Sigmoid colon (tissue), 7 donors: Measurements from ENCODE around the gene NPBWR2. TPM values are rescaled to one million over a fixed set of nuclear protein-coding genes. Genes with fewer than 3 reads are reported as not detected.

ENCODE experiments used
- DNase-seq: peaks from one replicate; pipeline ENCODE4 v3.0.0-alpha.2; 2019
- H3K27ac ChIP-seq, 4 donors: fragments of 200-600 bp; sonication (generic); one replicate each; pipeline ENCODE4 v1.5.1; 2016 to 2019; ENCODE audit warnings: mild to moderate bottlenecking in 1 of 4
- H3K27me3 ChIP-seq, 3 donors: fragments of 200-600 bp; sonication (generic); one replicate each; pipeline ENCODE4 v1.5.1; 2019; ENCODE audit warnings: mild to moderate bottlenecking in 1 of 3
- H3K36me3 ChIP-seq, 4 donors: fragments of 200-600 bp; sonication (generic); one replicate each; pipeline ENCODE4 v1.5.1; 2016 to 2019
- H3K4me1 ChIP-seq, 4 donors: fragments of 200-600 bp; sonication (generic); one replicate each; pipeline ENCODE4 v1.5.1; 2017 to 2019
- H3K4me3 ChIP-seq, 4 donors: fragments of 200-600 bp; sonication (generic); one replicate each; pipeline ENCODE4 v1.5.1; 2017 to 2019; ENCODE audit warnings: mild to moderate bottlenecking in 2 of 4, moderate library complexity in 1 of 4
- H3K9me3 ChIP-seq, 4 donors: fragments of 200-600 bp in 3 of 4; sonication (generic) in 3 of 4; one replicate each; pipeline versions ENCODE4 v1.5.1 to v1.6.1; 2013 to 2019
- CTCF ChIP-seq, 4 experiments: fragments of 450-650 bp in 3 of 4; fragments of 200-600 bp in 1 of 4; IDR thresholded peaks; one replicate each; pipeline ENCODE4 v1.5.1; 2016 to 2019; ENCODE audit warnings: antibody characterized with exemption in 4 of 4, mild to moderate bottlenecking in 3 of 4, moderate library complexity in 2 of 4
- EP300 ChIP-seq, 4 donors: sonication (generic); formaldehyde crosslinking; IDR thresholded peaks; one replicate each; pipeline ENCODE4 v1.6.1; 2017; ENCODE audit warnings: antibody characterized with exemption in 4 of 4
- POLR2A ChIP-seq, 2 donors: fragments of 450-650 bp; IDR thresholded peaks; one replicate each; pipeline ENCODE4 v1.6.1; 2016; ENCODE audit warnings: antibody characterized with exemption in 2 of 2, mild to moderate bottlenecking in 2 of 2, moderate library complexity in 2 of 2
- POLR2AphosphoS5 ChIP-seq, 4 donors: sonication (generic); formaldehyde crosslinking; IDR thresholded peaks; one replicate each; pipeline ENCODE4 v1.6.1; 2017; ENCODE audit warnings: antibody characterized with exemption in 4 of 4
- WGBS, 2 donors: extraction: QIAGEN DNeasy Blood & Tissue Kit; methylation state at CpG; one replicate each; pipeline ENCODE4 v1.1.7; 2013; 5-methylcytosine and 5-hydroxymethylcytosine counted together
- intact Hi-C: fragments of 100-400 bp; cut with DNase I; formaldehyde crosslinking; loops from one replicate; pipeline ENCODE4 v1.15.1; 2023
- polyA plus RNA-seq, 3 donors: library from polyadenylated mRNA; stranded (reverse); fragments of 200-250 nt; gene quantifications; one replicate each; pipeline ENCODE4 v1.2.3, GENCODE V29; 2013
- total RNA-seq, 4 donors: library from RNA; depleted of rRNA; stranded (reverse); fragments of >200 nt; gene quantifications; one replicate each; pipeline ENCODE4 v1.1.0, GENCODE V29; 2016
- donor health status: healthy with polysubstance abuse.
- donor health status: Bipolar disorder and iron deficiency.
- donor health status: healthy.

The NPBWR2 gene
- total and polyA plus RNA-seq, 7 donors, result not detected

GRCh38 chr20:64086801-64087200 lies 20.6 kb downstream of the NPBWR2 start:
- Histone ChIP-seq H3K4me1 (peaks cover 0 to 21% (median 17%) of the 10 kb centered on the region in 4 donors), H3K9me3 (no peaks in the 10 kb centered on the region), H3K36me3 (no peaks in the 10 kb centered on the region), H3K4me3 (no peak overlapping the region), H3K27ac (no peak overlapping the region), H3K27me3 (peaks cover 14 to 38% (median 21%) of the 10 kb centered on the region in 3 donors)
- intact Hi-C loops, result no loop called here
- no peak for TF ChIP-seq POLR2AphosphoS5 (IDR thresholded peaks at IDR 0.05)
- TF ChIP-seq POLR2A (IDR thresholded peaks at IDR 0.05), result no peak
- TF ChIP-seq CTCF (IDR thresholded peaks at IDR 0.05), result no peak
- TF ChIP-seq EP300 (IDR thresholded peaks at IDR 0.05), result no peak
- DNase-seq, result no peak
- 91 to 95% methylated on average over 10 of the region's 11 CpGs for WGBS, 2 donors

DNA sequence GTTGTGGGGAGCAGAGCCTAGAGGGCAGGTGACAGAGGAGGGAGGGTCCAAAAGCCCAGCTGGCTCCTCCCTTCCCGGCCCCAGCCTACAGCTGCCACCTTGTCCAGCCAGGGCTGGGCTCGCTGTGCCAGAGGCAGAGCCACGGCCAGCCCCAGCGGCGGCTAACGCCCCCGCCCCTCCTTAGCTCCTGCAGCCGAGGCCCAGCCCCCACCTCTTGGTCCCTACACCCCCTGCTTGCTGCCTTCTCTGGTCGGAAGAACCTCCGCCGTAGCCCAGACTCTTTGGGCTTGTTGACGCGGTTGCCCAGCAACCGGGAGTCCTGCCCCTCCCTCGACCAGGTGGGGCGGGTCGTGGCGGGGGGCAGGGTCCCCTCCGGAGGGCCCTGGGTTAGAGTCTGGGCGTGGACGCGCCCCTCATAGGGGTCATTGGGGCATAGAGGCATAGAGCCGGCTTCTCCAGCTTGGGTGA lies 22.6 kb downstream of the NPBWR2 start:
- no peaks in the 10 kb centered on the region for H3K36me3 ChIP-seq
- no peak overlapping the region for H3K27ac ChIP-seq
- 4 to 17% methylated on average over 23 of the region's 23 CpGs for WGBS, 2 donors
- no peak for TF ChIP-seq POLR2A (IDR thresholded peaks at IDR 0.05)
- no peak for TF ChIP-seq POLR2AphosphoS5 (IDR thresholded peaks at IDR 0.05)
- no peak for TF ChIP-seq CTCF (IDR thresholded peaks at IDR 0.05)
- no peak for TF ChIP-seq EP300 (IDR thresholded peaks at IDR 0.05)
- no peak overlapping the region for H3K4me3 ChIP-seq
- H3K27me3 ChIP-seq, result peaks cover 14 to 38% (median 21%) of the 10 kb centered on the region in 3 donors
- intact Hi-C loops, result loop anchor here (5.0 kb wide), 1 partner anchor 982 kb away; no protein-coding TSS in a partner anchor
- H3K9me3 ChIP-seq, result no peaks in the 10 kb centered on the region
- no peak for DNase-seq
- H3K4me1 ChIP-seq, result peaks cover 0 to 21% (median 17%) of the 10 kb centered on the region in 4 donors

GRCh38 chr20:64083804-64084684 lies 23.3 kb downstream of the NPBWR2 start, which contains the start of gene LKAAEAR1:
TSS of gene LKAAEAR1 (minus strand) at chr20:64084398. CDS start at chr20:64084219, 179 bp downstream.
- DNase-seq, result no peak
- intact Hi-C loops, result loop anchor here (1.0 to 5.0 kb wide), 2 partner anchors 36 to 982 kb away; no protein-coding TSS in a partner anchor
- TF ChIP-seq POLR2A (IDR thresholded peaks at IDR 0.05), result no peak
- no peak for TF ChIP-seq POLR2AphosphoS5 (IDR thresholded peaks at IDR 0.05)
- no peak for TF ChIP-seq CTCF (IDR thresholded peaks at IDR 0.05)
- no peak for TF ChIP-seq EP300 (IDR thresholded peaks at IDR 0.05)
- no peaks in the 10 kb centered on the region for H3K36me3 ChIP-seq
- no peaks in the 10 kb centered on the region for H3K9me3 ChIP-seq
- H3K27me3 ChIP-seq, result peaks cover 14 to 38% (median 21%) of the 10 kb centered on the region in 3 donors
- peaks cover 0 to 26% (median 22%) of the 10 kb centered on the region in 4 donors for H3K4me1 ChIP-seq
- H3K4me3 ChIP-seq, result peak within 1 kb of the TSS; percentile 16 to 62 (median 46)
- H3K27ac ChIP-seq, result no peak within 1 kb of the TSS
- WGBS, 2 donors, result 2% methylated on average over 86 of the region's 86 CpGs

DNA sequence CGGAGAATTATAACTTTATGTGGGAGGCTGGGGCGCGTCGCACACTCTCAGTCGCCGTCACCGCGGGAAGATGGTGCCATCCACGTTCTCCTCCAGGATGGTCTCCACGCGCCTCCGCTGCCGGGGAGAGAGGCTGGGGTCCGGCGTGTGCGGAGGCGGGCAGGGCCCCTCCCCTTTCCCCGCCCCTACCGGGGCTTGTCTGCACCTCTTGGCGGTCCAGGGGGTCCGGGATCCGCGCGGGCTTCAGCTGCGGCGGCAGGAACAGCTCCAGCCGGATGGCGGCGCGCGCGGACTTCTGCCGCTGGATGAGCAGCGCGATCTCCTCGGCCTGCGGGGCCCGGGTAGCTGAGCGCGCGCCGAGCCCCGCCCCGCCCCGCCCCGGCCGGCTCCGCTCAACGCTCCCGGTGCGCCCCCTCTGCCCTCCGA lies 24.0 kb downstream of the NPBWR2 start:
- 1% methylated on average over 52 of the region's 52 CpGs for WGBS, 2 donors
- peaks cover 0 to 33% (median 29%) of the 10 kb centered on the region in 4 donors for H3K4me1 ChIP-seq
- peak overlapping the region; percentile 16 to 62 (median 46) for H3K4me3 ChIP-seq
- intact Hi-C loops, result loop anchor here (1.0 to 5.0 kb wide), 2 partner anchors 37 to 981 kb away; no protein-coding TSS in a partner anchor
- H3K27ac ChIP-seq, result no peak overlapping the region
- H3K27me3 ChIP-seq, result peaks cover 14 to 38% (median 21%) of the 10 kb centered on the region in 3 donors
- no peaks in the 10 kb centered on the region for H3K9me3 ChIP-seq
- TF ChIP-seq EP300 (IDR thresholded peaks at IDR 0.05), result no peak
- TF ChIP-seq POLR2AphosphoS5 (IDR thresholded peaks at IDR 0.05), result no peak
- TF ChIP-seq CTCF (IDR thresholded peaks at IDR 0.05), result peak in 2 of 4 experiments; percentile 42 to 68
- no peak for TF ChIP-seq POLR2A (IDR thresholded peaks at IDR 0.05)
- no peak for DNase-seq
- H3K36me3 ChIP-seq, result no peaks in the 10 kb centered on the region
